Fibroblast of pulmonary artery (primary cell): Measurements from ENCODE around the gene LCNL1.
A peak's percentile ranks its signal among the peaks of the same experiment; 100 is the strongest.

Experiments
- DNase-seq: peaks from one replicate; pipeline ENCODE4 v3.0.0-alpha.2; 2010; ENCODE audit warnings: low read depth
- H3K4me3 ChIP-seq: replicated peaks from 2 replicates; pipeline ENCODE4 v1.5.1; 2011; ENCODE audit warnings: low read depth, mild to moderate bottlenecking, control low read depth, low read length, moderate library complexity
- CTCF ChIP-seq: IDR thresholded peaks from 2 replicates; pipeline ENCODE4 v1.5.1; 2011; ENCODE audit warnings: mild to moderate bottlenecking, control low read depth, low read length, inconsistent platforms; ENCODE audit errors: missing control alignments

LCNL1 gene

GRCh38 chr9:136972335-136972734, 10.5 kb upstream of the LCNL1 start:
- no peak for TF ChIP-seq CTCF
- DNase-seq: no peak
- H3K4me3 ChIP-seq: no peak overlapping the region

DNA sequence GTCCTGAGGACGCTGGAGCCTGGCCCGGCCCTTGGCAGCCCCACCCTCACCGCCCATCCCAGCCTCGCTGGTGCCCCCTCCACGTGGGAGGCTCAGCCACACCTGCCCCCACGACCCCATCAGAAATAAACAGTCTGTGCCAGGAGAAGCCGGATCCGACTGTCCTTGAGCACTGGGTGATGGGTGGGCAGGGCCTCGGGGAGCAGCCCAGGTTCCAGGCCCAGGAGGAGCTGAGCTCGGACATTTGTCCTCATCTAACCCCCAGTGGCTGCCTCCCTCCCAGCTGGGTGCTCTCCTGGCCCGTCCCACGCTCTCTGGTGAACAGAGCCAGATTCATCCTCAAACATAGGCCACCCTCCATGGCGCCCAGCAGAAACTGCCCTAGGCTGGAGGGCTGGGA, 10.1 kb upstream of the LCNL1 start:
- no peak for DNase-seq
- TF ChIP-seq CTCF: no peak
- no peak overlapping the region for H3K4me3 ChIP-seq

GRCh38 chr9:136973618-136974617, 8.9 kb upstream of the LCNL1 start:
- TF ChIP-seq CTCF: no peak
- no peak overlapping the region for H3K4me3 ChIP-seq
- no peak for DNase-seq

DNA sequence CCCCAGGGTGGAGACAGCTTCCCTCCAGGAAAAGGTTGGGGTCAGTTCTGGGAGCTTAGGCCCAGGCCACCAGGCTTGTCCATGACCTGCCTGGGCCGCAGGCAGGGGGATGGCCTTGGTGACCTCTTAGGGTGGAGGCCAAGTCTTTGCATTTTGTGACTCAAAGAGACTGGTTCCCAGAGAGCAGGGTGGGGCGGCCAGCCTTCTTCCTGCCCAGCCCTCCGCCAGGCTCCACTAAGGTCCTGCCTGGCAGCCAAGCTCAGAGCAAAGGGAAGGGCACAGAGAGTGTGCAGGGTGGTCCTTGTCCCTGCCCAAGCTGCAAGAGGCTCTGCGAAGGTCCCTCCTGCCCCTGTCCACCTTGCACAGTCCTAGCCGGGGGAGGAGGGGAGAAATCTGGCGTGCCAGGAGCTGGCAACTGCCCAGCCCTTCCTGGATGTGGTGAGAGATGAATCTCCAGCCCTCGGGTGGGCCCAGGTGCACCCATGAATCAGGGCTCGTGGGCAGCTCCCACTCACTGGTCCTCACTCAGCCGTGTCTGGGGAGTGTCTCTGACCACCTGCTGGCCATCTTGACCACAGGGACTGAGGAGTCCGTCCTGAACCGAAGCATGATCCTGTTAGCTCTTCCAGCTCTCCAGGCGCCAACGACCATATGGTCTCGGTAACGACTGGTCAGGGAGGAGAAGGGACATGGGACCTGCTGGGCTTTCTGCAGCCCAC, 7.8 kb upstream of the LCNL1 start:
- TF ChIP-seq CTCF: no peak
- DNase-seq: no peak
- H3K4me3 ChIP-seq: no peak overlapping the region

- TF ChIP-seq CTCF: no peak
- no peak overlapping the region for H3K4me3 ChIP-seq
- DNase-seq: no peak
Measured at GRCh38 chr9:136975644-136976043, 7.1 kb upstream of the LCNL1 start.

DNA sequence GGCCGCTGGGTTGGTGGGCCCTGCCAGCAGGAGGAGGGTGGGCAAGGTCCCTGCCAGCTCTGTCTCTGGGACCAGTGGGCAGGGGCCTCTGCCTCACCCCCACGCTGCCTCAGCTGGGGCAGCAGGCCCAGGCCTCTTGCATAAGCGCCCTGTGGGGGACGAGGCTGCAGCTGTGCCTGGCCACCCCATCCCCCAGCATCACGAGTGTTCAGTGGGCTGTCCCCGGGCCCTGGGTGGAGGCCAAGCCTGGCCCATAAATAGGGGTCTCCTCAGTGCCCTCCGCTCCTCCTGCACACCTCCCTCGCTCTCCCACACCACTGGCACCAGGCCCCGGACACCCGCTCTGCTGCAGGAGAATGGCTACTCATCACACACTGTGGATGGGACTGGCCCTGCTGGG, 5.6 kb upstream of the LCNL1 start, which contains the start of gene PTGDS:
Gene PTGDS, plus strand, starts transcription at position 282 of the 400 bp plus-strand sequence. Its CDS starts 75 bp downstream, at position 357.
- peak within 1 kb of the TSS; percentile 57 for H3K4me3 ChIP-seq
- no peak for TF ChIP-seq CTCF
- DNase-seq: peak; percentile 70
